ENCODE measurements around the gene ZG16B.
A peak's percentile ranks its signal among the peaks of the same experiment; 100 is the strongest.

Gene ZG16B

GRCh38 chr16:2808181-2808580 lies 21.9 kb upstream of the ZG16B start:
- DNase-seq = no peak

GRCh38 chr16:2809149-2809760 lies 20.8 kb upstream of the ZG16B start:
- DNase-seq = no peak

GRCh38 chr16:2810651-2811050 lies 19.5 kb upstream of the ZG16B start:
- DNase-seq = no peak

GRCh38 chr16:2811703-2812471 lies 18.2 kb upstream of the ZG16B start:
- no peak for DNase-seq

- no peak for DNase-seq
Observed at GRCh38 chr16:2813771-2814221, 16.3 kb upstream of the ZG16B start.

GRCh38 chr16:2814551-2815298 lies 15.4 kb upstream of the ZG16B start:
- DNase-seq = peak; percentile 3

- DNase-seq = peak; percentile 15
Observed at GRCh38 chr16:2815299-2815771, 14.8 kb upstream of the ZG16B start.

- no peak for DNase-seq
Observed at GRCh38 chr16:2816751-2817339, 13.3 kb upstream of the ZG16B start, which contains the start of gene PRSS21. Gene PRSS21, plus strand, starts transcription at chr16:2817237. Its CDS starts 32 bp downstream, at chr16:2817269.

GRCh38 chr16:2817340-2818271 lies 12.5 kb upstream of the ZG16B start:
- DNase-seq = no peak

GRCh38 chr16:2818272-2818876 lies 11.7 kb upstream of the ZG16B start:
- DNase-seq = peak; percentile 51

GRCh38 chr16:2819179-2819938 lies 10.7 kb upstream of the ZG16B start:
- no peak for DNase-seq

GRCh38 chr16:2819939-2820835 lies 9.9 kb upstream of the ZG16B start:
- DNase-seq = no peak

- no peak for DNase-seq
Observed at GRCh38 chr16:2820836-2821486, 9.1 kb upstream of the ZG16B start.

- peak; percentile 7 for DNase-seq
Observed at GRCh38 chr16:2821487-2822157, 8.5 kb upstream of the ZG16B start.

GRCh38 chr16:2822158-2822495 lies 8.0 kb upstream of the ZG16B start:
- no peak for DNase-seq

GRCh38 chr16:2822496-2822895 lies 7.6 kb upstream of the ZG16B start:
- DNase-seq = no peak

- DNase-seq = no peak
Observed at GRCh38 chr16:2824626-2825025, 5.5 kb upstream of the ZG16B start.

- DNase-seq = no peak
Observed at GRCh38 chr16:2825049-2825742, 4.9 kb upstream of the ZG16B start.
